NCI-H128 (cell line): ENCODE data around the gene PHF2.
"Not testable (repeated sequence)": the region's sequence is repeated elsewhere in the genome, so short reads cannot be mapped to it uniquely, and the experiment has no call there.

ENCODE experiments used
- DNase-seq: peaks from one replicate; lab custom pipeline; 2025; ENCODE audit not compliant: unreplicated experiment; lab: John Stamatoyannopoulos, UW

The PHF2 gene

GRCh38 chr9:93663877-93664548, 87.6 kb downstream of the PHF2 start:
- no peak for DNase-seq

- no peak for DNase-seq
Observed at GRCh38 chr9:93664549-93665120, 88.3 kb downstream of the PHF2 start.

DNA sequence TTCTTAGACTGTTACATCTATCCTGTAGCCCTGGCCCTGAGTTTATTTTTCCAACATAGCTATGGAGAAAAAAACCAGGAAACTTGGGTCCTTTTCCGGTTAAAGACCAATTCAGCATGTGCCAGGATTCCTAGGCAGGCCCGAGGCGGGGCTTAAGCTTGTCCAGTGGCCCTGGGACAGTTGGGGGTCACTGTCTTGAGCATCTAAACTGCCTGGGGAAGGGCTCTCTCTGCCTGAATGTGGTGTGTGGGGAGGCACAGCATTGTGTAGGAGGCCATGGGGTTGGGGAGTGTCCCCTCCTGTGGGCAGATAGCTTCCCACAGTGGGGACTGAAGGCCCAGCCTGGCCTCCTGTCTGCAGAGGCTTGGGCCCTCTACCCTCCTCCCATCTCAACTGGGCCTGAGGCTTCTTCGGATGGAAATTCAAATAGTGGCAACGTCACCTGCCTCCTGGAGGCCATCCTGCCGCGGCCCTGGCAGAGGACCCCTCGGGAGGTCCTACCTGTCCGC, 88.8 kb downstream of the PHF2 start:
- DNase-seq = no peak

DNA sequence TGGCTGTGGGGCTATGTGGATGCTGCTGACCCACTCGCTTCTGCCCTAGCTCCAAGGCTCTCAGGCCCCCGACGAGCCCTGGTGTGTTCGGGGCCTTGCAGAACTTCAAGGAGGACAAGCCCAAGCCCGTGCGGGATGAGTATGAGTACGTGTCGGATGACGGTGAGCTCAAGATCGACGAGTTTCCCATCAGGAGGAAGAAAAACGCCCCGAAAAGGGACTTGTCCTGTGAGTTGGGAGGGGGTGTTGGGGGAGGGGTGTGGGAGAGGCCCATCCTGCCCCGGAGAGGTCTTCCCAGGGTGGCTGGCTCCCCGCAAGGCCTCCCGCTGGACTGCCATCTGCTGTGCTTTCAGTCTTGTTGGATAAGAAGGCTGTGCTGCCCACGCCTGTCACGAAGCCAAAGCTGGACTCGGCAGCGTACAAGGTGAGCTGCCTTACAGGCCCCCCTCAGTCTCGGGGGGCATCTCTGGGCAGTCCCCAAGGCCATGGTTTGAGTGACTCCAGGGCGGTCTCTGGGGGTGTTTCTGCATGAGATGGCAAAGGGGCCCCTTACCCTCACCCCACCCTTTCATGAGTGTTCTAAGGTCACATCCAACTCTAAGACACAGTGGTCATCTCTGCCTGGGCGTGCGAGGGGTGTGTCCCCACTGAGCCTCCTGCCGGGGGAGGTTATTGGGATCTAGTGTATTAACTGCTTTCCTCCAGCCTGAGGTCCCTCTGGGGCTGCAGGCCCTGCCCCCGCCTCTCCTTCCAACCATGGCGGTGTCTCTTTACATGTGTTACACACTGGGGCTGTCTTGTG, 89.5 kb downstream of the PHF2 start:
- DNase-seq = no peak

GRCh38 chr9:93666439-93666784, 90.0 kb downstream of the PHF2 start:
- not testable (repeated sequence) for DNase-seq

GRCh38 chr9:93667006-93667405, 90.6 kb downstream of the PHF2 start:
- DNase-seq = no peak

DNA sequence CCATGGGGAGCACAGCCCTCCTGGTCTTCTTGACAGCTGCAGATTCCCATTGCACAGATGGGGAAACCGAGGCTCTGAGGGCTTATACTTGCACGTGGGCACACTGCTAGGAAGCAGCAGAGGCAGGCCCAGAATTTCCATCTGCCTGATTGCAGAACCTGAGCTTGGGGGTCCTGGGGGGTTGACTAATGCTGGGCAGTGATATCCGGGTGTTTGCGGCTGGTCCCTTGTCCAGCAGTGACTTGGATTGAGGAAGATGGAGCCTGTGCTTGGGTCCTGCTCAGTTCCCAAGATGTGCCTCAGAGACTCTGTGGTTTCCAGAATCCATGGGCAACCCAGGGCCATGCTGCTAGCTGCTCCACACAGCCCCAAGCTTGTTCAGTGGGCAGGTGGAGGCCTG, 91.2 kb downstream of the PHF2 start:
- DNase-seq = no peak

DNA sequence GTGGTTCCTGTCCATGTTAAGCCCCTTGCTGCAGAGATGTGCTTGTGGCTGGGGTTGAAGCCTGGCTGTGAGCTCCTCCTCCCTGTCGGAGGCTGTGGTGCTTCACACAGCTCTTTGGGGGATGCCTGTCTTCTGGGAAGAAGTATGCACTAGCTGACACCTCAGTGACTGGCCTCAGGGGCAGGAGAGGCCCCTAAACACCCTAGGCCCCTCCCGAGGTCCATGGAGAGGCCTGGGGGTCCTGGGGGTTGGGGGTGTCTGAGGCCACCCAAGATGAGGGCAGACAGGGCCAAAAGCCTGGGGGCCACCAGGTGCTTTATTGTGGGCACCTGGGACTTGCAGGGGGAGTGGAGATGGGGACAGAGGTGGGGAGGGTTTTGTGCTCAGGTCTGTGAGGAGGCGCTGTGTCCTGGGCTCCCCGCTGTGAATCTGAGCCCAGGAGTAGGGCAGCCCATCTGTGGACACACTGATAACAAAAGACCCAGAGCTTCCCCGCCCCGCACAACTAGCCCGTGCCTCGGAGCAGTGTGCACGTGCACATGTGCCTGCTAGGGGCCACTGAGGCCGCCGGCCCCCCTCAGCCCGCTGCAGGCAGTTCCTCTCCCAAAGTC, 92.0 kb downstream of the PHF2 start:
- no peak for DNase-seq

DNA sequence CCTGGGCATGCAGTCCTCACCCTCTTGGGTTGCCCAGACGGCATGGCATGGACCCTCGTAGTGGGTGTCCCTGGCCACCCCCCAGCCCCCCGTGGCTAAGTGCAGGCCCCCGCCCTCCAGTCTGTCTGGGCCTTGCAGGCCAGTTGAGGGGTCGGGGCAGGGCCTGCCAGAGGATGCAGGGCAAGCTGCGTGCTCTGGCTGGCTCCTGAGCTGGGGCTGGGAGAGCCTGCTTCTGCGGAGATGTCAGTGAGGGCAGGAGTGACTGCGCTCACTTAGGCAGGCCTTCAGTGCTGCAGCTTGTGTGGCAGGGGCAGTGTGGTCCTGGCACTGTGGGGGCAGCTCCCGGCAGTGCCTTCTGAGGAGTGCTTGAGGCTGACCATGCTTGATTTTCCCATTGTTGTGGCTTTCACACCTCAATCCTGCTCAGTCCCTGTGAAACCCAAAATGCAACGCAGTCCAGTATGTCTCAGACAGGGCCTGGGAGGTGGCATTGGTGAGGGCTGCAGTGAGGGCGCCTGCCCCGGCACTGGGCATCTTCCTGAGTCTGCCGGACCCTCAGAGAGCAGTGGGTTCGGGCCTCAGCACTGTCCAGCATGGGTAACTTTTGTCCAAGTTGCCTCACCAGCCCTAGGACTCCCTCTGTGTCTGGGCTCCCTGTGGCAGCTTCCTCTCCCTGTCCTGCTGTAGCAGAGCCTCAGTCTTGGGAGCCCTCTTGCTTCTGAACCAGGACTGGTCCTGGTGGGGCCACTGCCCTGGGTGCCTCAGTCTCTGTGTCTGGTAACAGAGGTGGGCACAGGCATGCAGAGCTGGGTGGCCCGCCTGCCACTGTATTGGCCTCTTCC, 93.0 kb downstream of the PHF2 start:
- DNase-seq = no peak

DNA sequence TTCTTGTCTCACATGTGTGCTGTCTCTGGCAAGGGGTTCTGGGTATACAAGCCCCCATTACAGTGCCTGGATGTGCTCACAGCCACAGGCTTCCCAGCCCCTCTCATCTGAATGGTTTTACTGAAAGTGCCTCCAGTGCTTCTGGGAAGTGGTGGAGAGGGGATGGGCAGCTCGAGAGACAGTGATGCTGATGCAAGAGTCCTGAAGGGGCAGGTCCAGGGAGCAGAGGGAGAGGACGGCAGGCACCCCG, 93.5 kb downstream of the PHF2 start:
- DNase-seq = no peak

- DNase-seq = no peak
Observed at GRCh38 chr9:93670208-93671019, 94.0 kb downstream of the PHF2 start.

GRCh38 chr9:93671020-93671338, 94.6 kb downstream of the PHF2 start:
- DNase-seq = no peak

- DNase-seq = not testable (repeated sequence)
Observed at GRCh38 chr9:93672330-93673020, 96.1 kb downstream of the PHF2 start.

GRCh38 chr9:93673021-93673838, 96.8 kb downstream of the PHF2 start:
- no peak for DNase-seq

DNA sequence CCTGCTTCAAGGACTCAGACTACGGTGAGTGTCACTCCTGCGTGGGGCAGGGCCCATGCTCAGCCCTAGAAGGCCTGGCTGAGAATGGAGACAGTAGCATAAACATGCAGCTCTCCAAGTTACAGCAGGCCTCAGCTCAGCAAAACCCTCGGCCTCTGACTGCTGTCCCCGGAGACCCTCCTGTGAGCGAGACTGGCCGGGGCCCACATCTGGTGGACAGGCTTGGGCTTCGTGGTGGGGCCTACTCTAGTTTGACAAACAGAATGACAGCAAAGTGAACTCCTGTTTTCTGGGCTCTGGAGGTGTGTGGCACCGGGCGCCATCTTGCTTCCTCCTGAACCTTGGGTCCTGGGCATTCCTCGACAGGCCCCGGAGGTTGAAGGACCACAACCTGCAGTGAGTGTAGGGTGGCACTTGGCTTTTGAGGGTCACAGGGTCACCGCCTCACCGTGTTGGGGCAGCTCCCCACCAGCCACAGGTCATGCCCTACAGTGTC, 97.5 kb downstream of the PHF2 start:
- no peak for DNase-seq

- no peak for DNase-seq
Observed at GRCh38 chr9:93674580-93675335, 98.4 kb downstream of the PHF2 start.

DNA sequence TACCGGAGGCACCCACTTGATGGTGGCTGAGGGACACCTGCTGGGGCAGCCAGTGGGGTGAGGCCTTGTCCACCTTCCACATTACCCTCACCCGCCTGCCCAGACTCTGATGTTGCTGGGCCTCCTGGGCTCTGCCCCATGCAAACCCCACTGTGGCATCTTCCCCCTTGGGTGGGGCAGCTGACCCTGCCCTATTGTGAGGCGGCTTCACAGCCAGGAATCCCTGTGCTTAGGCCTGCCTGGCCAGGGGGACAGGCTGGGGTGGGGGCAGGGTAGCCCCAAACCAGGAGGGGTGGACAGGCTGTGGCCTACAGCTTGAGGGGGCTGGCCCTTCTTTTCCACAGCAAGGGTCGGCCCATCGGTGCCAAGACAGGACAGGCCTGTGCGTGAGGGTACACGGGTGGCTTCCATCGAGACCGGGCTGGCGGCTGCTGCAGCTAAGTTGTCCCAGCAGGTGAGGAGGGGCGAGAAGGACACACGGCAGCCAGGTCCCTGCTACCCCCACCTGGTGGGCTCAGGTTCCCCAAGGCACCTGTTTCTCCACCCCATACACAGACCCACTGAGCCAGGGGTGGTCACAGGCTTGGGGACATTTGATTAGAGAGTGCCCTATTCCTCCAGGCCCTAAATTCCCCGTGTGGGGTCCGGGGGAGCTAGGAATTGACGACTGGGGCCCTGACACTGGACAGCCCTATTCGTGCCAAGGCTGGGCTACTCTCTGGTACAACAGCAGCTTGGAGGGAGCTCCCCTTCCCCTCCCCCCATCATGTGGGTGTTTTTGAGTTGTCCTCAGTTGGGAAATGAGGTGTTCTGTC, 99.2 kb downstream of the PHF2 start:
- DNase-seq = no peak
